GM12892 (cell line): ENCODE data around the gene CAV1.

Source experiments
- POLR2A ChIP-seq: IDR thresholded peaks from 2 replicates; pipeline ENCODE4 v1.6.1; 2011; ENCODE audit warnings: low read depth, low read length, control low read depth
- POLR2AphosphoS5 ChIP-seq: IDR thresholded peaks from 2 replicates; pipeline ENCODE4 v1.6.1; 2011; ENCODE audit warnings: low read depth, low read length, control low read depth
- TAF1 ChIP-seq: IDR thresholded peaks from 2 replicates; pipeline ENCODE4 v1.6.1; 2011; ENCODE audit warnings: low read depth, mild to moderate bottlenecking, control low read depth, low read length, borderline replicate concordance

DNA sequence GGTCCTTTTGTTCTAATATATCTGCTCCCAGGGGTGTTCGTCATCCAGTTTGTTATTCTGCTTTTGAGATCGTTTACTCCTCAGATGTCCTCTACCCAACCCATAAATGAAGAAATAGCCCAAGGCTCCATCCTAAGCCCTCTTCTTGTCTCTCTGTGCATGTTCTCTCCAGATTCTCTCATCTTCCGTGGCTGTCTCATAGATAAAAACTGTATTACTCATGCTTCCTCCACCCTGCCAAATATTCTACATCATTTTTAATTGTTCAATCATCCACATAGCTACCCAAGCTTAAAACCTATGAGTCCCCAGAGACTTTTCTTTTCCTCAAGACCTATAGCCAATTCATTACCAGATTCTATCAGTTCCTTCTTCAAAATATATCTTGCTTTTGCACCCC, 44.9 kb downstream of the CAV1 start:
- TF ChIP-seq TAF1 (no peak), POLR2A (no peak), POLR2AphosphoS5 (no peak)
